Activated CD8-positive, alpha-beta T cell treated with anti-CD3 and anti-CD28 coated beads for 36 hours (primary cell): ENCODE results near the gene PHETA1. TPM values are rescaled to one million over a fixed set of nuclear protein-coding genes. Genes with fewer than 3 reads are reported as not detected.

Source experiments
- ATAC-seq: fragments of 200-7000 bp; cut with Tn5 transposase; one replicate; pipeline ENCODE4 v1.10.0; 2021; ENCODE audit warnings: mild to moderate bottlenecking, moderate library complexity
- CTCF ChIA-PET: fragments of 350-600 bp; sonication (Branson Sonifier 250); formaldehyde crosslinking; loops from one replicate; lab custom pipeline; 2021; ENCODE audit warnings: antibody characterized with exemption; lab: Charles Lee
- POLR2A ChIA-PET: fragments of 350-600 bp; sonication (Branson Sonifier 250); formaldehyde crosslinking; loops from one replicate; lab custom pipeline; 2021; ENCODE audit warnings: antibody characterized with exemption; lab: Charles Lee
- DNase-seq: peaks from one replicate; pipeline ENCODE4 v3.0.0-alpha.2; 2020
- H3K27ac Mint-ChIP-seq: one replicate; pipeline ENCODE4 v1.8.0; 2021; ENCODE audit warnings: mild to moderate bottlenecking, mixed read lengths
- H3K27me3 Mint-ChIP-seq: one replicate; pipeline ENCODE4 v1.8.0; 2021; ENCODE audit warnings: mixed read lengths
- H3K36me3 Mint-ChIP-seq: one replicate; pipeline ENCODE4 v1.8.0; 2021; ENCODE audit warnings: low read depth, mixed read lengths
- H3K4me1 Mint-ChIP-seq: one replicate; pipeline ENCODE4 v1.8.0; 2021; ENCODE audit warnings: low read depth, mixed read lengths
- H3K4me3 Mint-ChIP-seq: one replicate; pipeline ENCODE4 v1.8.0; 2021; ENCODE audit warnings: mild to moderate bottlenecking, moderate library complexity, mixed read lengths
- H3K9me3 Mint-ChIP-seq: one replicate; pipeline ENCODE4 v1.8.0; 2021; ENCODE audit warnings: mixed read lengths
- intact Hi-C: fragments of 100-400 bp; cut with micrococcal nuclease; formaldehyde crosslinking; loops from one replicate; pipeline ENCODE4 v1.10.0; 2022
- total RNA-seq, 2 experiments: library from RNA; stranded (reverse); gene quantifications; one replicate each; pipeline ENCODE4 v1.2.3, GENCODE V29; 2021
- TF ChIP-seq, protein P1 (sequence below): fragments of 200-600 bp; IDR thresholded peaks from one replicate; pipeline ENCODE4 v1.8.0; 2022; ENCODE audit warnings: antibody characterized with exemption, mild to moderate bottlenecking

The PHETA1 gene
- total RNA-seq, 2 experiments from 2014 or later, result 1.2 to 1.7 TPM

DNA sequence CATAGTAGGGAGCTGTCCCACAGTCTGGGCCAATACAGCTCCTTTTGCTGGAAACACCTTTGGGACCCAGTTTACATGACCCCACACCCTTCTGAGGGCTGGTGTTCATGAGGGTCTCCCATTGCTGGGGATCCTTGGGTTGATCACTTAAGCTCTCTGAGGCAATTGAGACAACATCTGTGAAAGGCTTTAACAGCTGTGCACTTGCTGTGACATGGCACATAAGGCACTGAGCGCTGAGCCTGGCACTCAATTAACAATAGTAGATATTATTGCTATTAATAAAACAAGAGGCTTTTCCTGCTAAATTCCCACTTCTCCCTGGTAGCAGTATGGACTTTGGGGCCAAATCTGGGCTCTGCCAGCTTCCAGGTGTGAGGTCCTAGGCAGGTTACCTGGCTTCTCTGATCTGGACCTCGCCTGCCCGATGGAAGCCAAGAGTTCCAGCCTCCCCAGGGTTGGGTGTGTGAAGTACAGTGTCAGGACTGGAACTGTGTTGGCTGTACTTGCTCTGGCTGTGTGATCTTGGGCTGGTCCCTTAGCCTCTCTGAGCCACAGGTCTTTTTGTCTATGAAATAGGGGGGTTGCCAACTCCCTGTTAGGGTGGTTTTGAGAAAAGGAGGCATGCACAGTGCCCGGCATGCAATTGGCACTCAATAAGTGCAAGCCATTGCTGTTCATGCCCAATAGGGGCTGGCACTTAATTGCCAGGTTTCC, 39.9 kb upstream of the PHETA1 start:
- ChIA-PET CTCF (interaction anchor here (10.5 to 25.6 kb wide), 2 partner anchors 12 to 29 kb away, joined by 91 to 1222 read pairs; no protein-coding TSS in a partner anchor), POLR2A (interaction anchor here (1.0 to 13.4 kb wide), 6 partner anchors 17 to 43 kb away, joined by 3 to 225 read pairs (median 18); no protein-coding TSS in a partner anchor)
- Mint-ChIP-seq H3K27me3 (no peaks in the 10 kb centered on the region), H3K4me1 (peaks cover 69% of the 10 kb centered on the region), H3K4me3 (peak overlapping the region; percentile 97), H3K9me3 (no peaks in the 10 kb centered on the region), H3K27ac (peak overlapping the region; percentile 95), H3K36me3 (peaks cover 44% of the 10 kb centered on the region)
- ATAC-seq (no peak), DNase-seq (no peak)
- intact Hi-C loops, result no loop called here
- TF ChIP-seq, protein P1, sequence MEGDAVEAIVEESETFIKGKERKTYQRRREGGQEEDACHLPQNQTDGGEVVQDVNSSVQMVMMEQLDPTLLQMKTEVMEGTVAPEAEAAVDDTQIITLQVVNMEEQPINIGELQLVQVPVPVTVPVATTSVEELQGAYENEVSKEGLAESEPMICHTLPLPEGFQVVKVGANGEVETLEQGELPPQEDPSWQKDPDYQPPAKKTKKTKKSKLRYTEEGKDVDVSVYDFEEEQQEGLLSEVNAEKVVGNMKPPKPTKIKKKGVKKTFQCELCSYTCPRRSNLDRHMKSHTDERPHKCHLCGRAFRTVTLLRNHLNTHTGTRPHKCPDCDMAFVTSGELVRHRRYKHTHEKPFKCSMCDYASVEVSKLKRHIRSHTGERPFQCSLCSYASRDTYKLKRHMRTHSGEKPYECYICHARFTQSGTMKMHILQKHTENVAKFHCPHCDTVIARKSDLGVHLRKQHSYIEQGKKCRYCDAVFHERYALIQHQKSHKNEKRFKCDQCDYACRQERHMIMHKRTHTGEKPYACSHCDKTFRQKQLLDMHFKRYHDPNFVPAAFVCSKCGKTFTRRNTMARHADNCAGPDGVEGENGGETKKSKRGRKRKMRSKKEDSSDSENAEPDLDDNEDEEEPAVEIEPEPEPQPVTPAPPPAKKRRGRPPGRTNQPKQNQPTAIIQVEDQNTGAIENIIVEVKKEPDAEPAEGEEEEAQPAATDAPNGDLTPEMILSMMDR, result no peak

DNA sequence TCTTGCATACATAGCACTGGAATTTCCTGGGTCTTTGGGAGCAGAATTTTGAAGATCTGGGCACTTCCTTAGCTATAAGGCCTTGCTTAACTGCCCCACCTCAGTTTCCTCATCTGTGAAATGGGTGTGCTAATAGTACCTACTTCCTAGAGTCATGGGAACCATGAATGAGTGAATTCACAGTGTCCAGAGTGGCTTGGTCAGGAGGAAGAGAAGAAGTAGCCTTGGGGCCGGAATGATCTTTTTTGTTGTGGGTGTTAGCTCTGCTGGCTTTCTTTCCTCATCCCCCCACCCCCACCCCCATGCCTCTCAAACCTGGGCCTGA, 39.2 kb upstream of the PHETA1 start:
- ATAC-seq (no peak), DNase-seq (no peak)
- ChIA-PET POLR2A (interaction anchor here (1.8 to 13.4 kb wide), 5 partner anchors 17 to 44 kb away, joined by 6 to 225 read pairs (median 30); no protein-coding TSS in a partner anchor), CTCF (interaction anchor here (10.5 to 25.6 kb wide), 2 partner anchors 12 to 30 kb away, joined by 91 to 1222 read pairs; no protein-coding TSS in a partner anchor)
- no peaks in the 10 kb centered on the region for H3K27me3 Mint-ChIP-seq
- H3K36me3 Mint-ChIP-seq, result peaks cover 36% of the 10 kb centered on the region
- peak overlapping the region; percentile 97 for H3K4me3 Mint-ChIP-seq
- peaks cover 69% of the 10 kb centered on the region for H3K4me1 Mint-ChIP-seq
- no peaks in the 10 kb centered on the region for H3K9me3 Mint-ChIP-seq
- intact Hi-C loops, result no loop called here
- TF ChIP-seq, protein P1, result no peak
- H3K27ac Mint-ChIP-seq, result peak overlapping the region; percentile 95

DNA sequence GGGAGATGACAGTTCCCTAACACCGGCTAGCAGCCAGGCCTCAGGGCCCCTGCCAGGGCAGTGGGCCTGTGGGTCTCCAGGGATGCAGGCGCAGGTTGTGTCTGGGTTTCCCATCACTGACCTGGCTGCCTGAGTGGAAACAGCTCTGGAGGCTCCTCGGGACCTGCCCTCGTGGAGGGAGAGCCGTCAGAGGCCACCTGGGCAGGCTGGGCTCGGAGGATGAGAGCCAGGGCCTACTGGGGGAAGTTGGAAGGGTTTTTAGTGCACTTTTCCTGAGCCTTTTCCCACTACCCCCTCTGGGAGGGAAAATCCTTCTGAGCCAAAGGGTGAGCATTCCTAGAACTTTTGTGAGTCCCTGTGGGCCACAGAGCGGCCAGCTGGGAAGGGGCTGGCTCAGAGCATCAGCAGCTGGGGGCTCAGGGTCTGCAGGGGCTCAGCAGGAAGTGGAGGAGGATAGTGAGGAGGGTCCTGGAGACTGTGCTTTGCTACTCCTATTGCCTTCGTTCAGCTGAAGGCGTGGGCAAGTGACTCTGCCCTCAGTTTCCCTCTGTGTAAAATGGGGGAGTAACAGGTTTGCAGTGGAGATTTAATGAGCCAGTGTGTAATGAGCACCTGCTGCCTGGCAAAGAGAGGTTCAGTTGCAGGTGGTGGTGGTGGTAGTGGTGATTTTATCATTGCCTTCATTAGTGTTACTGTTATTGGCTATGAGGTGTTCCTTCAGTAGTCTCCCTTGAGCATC, 38.7 kb upstream of the PHETA1 start:
- H3K27me3 Mint-ChIP-seq, result no peaks in the 10 kb centered on the region
- H3K4me1 Mint-ChIP-seq, result peaks cover 68% of the 10 kb centered on the region
- intact Hi-C loops, result no loop called here
- peak overlapping the region; percentile 95 for H3K27ac Mint-ChIP-seq
- ATAC-seq (no peak), DNase-seq (no peak)
- H3K4me3 Mint-ChIP-seq, result peak overlapping the region; percentile 97
- POLR2A ChIA-PET, result interaction anchor here (1.8 to 13.4 kb wide), 5 partner anchors 18 to 44 kb away, joined by 6 to 225 read pairs (median 30); no protein-coding TSS in a partner anchor
- peaks cover 31% of the 10 kb centered on the region for H3K36me3 Mint-ChIP-seq
- CTCF ChIA-PET, result interaction anchor here (10.5 to 25.6 kb wide), 2 partner anchors 11 to 30 kb away, joined by 91 to 1222 read pairs; no protein-coding TSS in a partner anchor
- TF ChIP-seq, protein P1, result no peak
- H3K9me3 Mint-ChIP-seq, result no peaks in the 10 kb centered on the region

DNA sequence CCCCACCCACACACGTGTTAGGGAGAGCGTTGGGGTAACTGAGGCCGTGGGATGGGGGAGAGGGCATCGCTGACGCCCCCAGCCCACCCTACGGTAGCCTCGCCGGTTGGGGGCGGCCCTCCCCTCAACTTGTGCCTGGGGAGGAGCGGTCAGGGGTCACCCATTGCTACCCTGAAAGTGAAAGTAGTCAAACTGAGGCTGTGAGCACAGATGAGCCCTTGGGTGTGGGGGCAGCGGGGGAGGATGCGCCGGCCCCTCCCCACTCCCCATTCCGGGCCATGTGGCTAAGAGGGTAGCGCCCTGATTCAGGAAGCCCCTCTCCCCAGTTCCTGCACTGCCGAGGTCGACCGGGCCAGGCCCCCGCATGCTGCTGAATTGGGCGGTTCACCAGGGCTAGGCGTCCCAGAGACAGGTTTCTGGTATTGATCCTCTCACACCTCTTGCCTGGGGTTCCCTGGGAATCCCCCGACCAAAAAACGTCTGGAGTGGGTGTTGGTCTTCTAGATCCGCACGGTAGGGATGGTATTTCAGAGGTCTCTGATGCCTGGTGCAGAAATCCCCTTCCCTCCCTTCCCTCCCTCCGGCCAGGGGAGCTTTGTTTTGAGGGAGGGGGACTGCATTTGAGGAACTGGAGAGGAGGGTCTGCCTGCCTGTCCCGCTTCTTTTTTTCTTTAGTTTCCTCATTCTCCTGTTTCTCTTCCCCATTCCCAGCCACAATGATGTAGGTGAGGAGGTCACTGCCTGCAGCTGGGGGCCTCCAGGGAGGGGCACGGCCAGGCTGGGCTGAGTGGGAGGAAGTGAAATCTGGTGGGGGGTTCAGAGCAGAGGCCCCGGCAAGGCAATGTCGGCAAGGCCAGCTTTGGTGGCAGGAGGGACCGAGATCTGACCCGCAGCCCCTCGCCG, 37.8 kb upstream of the PHETA1 start:
- POLR2A ChIA-PET, result interaction anchor here (1.8 to 13.4 kb wide), 4 partner anchors 19 to 38 kb away, joined by 6 to 225 read pairs (median 60); no protein-coding TSS in a partner anchor
- peak; percentile 82 for DNase-seq
- Mint-ChIP-seq H3K36me3 (peaks cover 26% of the 10 kb centered on the region), H3K27ac (peak overlapping the region; percentile 95), H3K9me3 (no peaks in the 10 kb centered on the region), H3K27me3 (no peaks in the 10 kb centered on the region), H3K4me3 (peak overlapping the region; percentile 97), H3K4me1 (peaks cover 62% of the 10 kb centered on the region)
- CTCF ChIA-PET, result interaction anchor here (10.5 to 25.6 kb wide), 2 partner anchors 10 to 31 kb away, joined by 91 to 1222 read pairs; no protein-coding TSS in a partner anchor
- TF ChIP-seq, protein P1, result no peak
- ATAC-seq, result no peak
- intact Hi-C loops, result no loop called here
